ENCODE measurements around the gene DNAJB11. TPM values are rescaled to one million over a fixed set of nuclear protein-coding genes. Genes with fewer than 3 reads are reported as not detected.

DNAJB11 gene
- total and polyA plus RNA-seq, 8 donors: 17.0 to 62.1 (median 31.9) TPM

DNA sequence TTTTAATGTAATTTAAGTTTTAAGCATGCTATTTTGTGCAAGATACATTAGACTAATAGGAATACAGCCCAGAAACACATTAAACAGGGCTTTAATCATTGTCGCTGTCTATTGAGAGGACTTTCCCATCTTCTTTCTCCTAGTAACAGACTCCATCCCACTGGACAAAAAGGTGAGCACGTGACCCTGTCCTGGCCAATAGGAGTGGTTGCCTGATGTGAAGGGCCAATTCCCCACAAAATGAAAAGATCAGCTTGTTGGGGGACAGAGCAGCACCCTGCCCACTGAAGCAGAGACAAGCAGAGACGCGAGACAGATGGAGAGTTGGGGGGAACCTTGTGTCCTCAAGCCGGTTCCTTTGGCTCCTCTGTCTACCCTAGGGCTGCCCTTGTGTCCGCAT lies 47.5 kb upstream of the DNAJB11 start:
- Histone ChIP-seq H3K4me1 (peaks cover 0 to 4% (median 0%) of the 10 kb centered on the region in 4 donors), H3K9me3 (no peaks in the 10 kb centered on the region), H3K27me3 (peaks cover 0 to 14% (median 0%) of the 10 kb centered on the region in 3 donors), H3K27ac (no peak overlapping the region), H3K4me3 (no peak overlapping the region), H3K36me3 (no peaks in the 10 kb centered on the region)
- no peak for TF ChIP-seq EP300 (IDR thresholded peaks at IDR 0.05)
- no peak for TF ChIP-seq POLR2AphosphoS5 (IDR thresholded peaks at IDR 0.05)
- TF ChIP-seq, protein P1, sequence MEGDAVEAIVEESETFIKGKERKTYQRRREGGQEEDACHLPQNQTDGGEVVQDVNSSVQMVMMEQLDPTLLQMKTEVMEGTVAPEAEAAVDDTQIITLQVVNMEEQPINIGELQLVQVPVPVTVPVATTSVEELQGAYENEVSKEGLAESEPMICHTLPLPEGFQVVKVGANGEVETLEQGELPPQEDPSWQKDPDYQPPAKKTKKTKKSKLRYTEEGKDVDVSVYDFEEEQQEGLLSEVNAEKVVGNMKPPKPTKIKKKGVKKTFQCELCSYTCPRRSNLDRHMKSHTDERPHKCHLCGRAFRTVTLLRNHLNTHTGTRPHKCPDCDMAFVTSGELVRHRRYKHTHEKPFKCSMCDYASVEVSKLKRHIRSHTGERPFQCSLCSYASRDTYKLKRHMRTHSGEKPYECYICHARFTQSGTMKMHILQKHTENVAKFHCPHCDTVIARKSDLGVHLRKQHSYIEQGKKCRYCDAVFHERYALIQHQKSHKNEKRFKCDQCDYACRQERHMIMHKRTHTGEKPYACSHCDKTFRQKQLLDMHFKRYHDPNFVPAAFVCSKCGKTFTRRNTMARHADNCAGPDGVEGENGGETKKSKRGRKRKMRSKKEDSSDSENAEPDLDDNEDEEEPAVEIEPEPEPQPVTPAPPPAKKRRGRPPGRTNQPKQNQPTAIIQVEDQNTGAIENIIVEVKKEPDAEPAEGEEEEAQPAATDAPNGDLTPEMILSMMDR (IDR thresholded peaks at IDR 0.05): no peak
- no peak for TF ChIP-seq POLR2A (IDR thresholded peaks at IDR 0.05)
- 86 to 92% (median 91%) methylated on average over 6 of the region's 6 CpGs for WGBS, 5 donors
- intact Hi-C loops (cut with DNase I; ENCODE audit: low total_unique reads): no loop called here
- no peak for DNase-seq

DNA sequence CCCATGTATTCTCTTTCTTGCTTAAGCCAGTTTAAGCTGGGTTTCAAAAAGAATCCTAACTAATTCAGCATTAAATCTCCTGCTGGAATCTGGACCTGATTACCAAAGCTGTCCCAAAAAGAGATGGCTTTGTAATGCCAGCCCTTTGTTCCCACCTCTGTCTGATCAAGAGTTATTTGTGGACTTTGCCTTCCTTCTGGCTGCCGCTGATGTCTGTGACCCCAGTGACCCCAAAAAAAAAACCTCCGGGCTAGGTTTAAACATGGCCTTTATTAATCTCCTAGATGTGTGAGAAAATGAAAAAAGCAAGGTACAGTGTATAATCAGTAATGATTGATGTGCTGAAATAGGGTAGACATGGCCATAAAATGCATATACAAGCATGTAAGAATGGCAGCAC lies 47.1 kb upstream of the DNAJB11 start:
- H3K4me3 ChIP-seq: no peak overlapping the region
- intact Hi-C loops (cut with DNase I; ENCODE audit: low total_unique reads): no loop called here
- H3K4me1 ChIP-seq: peaks cover 0 to 4% (median 0%) of the 10 kb centered on the region in 4 donors
- H3K27me3 ChIP-seq: peaks cover 0 to 14% (median 0%) of the 10 kb centered on the region in 3 donors
- no peaks in the 10 kb centered on the region for H3K36me3 ChIP-seq
- no peaks in the 10 kb centered on the region for H3K9me3 ChIP-seq
- no peak for DNase-seq
- TF ChIP-seq EP300 (IDR thresholded peaks at IDR 0.05): no peak
- TF ChIP-seq, protein P1 (IDR thresholded peaks at IDR 0.05): no peak
- WGBS, 5 donors: 11 to 25% (median 15%) methylated on average over 2 of the region's 2 CpGs
- no peak overlapping the region for H3K27ac ChIP-seq

DNA sequence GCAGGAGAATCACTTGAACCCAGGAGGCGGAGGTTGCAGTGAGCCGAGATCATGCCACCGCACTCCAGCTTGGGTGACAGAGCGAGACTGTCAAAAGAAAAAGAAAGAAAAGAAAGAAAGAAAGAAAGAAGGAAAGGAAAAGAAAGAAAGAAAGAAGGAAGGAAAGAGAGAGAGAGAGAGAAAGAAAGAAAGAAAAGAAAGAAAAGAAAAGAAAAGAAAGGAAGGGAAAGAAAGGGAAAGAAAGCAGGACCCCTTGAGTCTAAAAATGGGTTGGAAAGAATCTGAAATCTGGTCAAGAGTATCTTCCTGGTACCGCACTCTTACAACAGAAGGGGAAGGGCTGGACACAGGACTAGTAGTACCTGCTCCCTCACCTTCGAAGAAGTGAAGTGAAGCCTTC lies 45.9 kb upstream of the DNAJB11 start:
- Histone ChIP-seq H3K36me3 (no peaks in the 10 kb centered on the region), H3K9me3 (no peaks in the 10 kb centered on the region), H3K4me1 (peaks cover 0 to 4% (median 0%) of the 10 kb centered on the region in 4 donors), H3K4me3 (no peak overlapping the region), H3K27me3 (peaks cover 0 to 5% (median 0%) of the 10 kb centered on the region in 3 donors), H3K27ac (no peak overlapping the region)
- DNase-seq: no peak
- WGBS, 5 donors: 73 to 85% (median 75%) methylated on average over 6 of the region's 6 CpGs
- TF ChIP-seq, protein P1 (IDR thresholded peaks at IDR 0.05): no peak
- TF ChIP-seq POLR2AphosphoS5 (IDR thresholded peaks at IDR 0.05): no peak
- no peak for TF ChIP-seq EP300 (IDR thresholded peaks at IDR 0.05)
- TF ChIP-seq POLR2A (IDR thresholded peaks at IDR 0.05): no peak
- intact Hi-C loops (cut with DNase I; ENCODE audit: low total_unique reads): no loop called here

DNA sequence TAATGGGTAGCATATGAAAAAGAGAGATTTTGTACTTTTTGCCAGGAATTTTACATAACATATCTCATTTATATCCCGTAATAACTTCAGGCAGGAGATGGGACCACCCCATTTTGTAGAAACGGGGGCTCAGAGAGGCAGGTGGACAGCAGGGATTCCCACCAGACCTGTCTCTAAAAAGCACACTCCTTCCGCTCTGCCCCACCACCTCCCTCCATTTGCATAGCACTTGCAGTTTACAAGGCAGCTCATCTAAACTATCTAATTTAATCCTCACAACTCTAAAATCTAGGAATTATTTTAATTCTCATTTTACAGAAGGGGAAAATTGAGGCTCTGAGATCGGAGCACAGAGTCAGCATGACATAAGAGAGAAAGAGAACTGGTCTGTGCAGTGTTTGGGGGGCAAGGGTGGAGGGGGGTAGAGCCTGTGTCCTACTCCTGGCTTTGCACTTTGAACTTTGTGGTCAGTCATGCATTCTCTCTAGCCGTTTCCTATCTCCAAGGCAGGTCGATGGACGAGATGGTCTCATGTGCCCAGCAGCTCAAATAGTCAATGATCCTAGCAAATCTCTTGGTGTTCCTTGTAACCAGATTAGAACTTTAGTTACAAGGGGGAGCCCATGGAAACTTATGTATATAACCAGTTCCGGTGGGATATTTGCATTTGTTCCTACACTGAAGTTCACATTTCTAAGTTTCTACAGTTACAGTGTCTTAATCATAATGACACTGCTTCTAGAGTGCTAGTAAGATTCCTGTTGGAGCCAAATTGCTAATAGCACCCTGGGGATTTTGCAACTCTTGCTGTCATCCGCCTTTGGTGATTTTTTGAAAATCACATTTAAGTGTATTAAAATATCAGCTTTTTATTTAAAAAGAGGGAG lies 44.9 kb upstream of the DNAJB11 start:
- Histone ChIP-seq H3K27ac (no peak overlapping the region), H3K4me1 (peaks cover 0 to 4% (median 0%) of the 10 kb centered on the region in 4 donors), H3K36me3 (no peaks in the 10 kb centered on the region), H3K4me3 (no peak overlapping the region), H3K9me3 (no peaks in the 10 kb centered on the region), H3K27me3 (peaks cover 0 to 4% (median 0%) of the 10 kb centered on the region in 3 donors)
- TF ChIP-seq, protein P1 (IDR thresholded peaks at IDR 0.05): no peak
- TF ChIP-seq EP300 (IDR thresholded peaks at IDR 0.05) (no peak), POLR2AphosphoS5 (IDR thresholded peaks at IDR 0.05) (no peak), POLR2A (IDR thresholded peaks at IDR 0.05) (no peak)
- intact Hi-C loops (cut with DNase I; ENCODE audit: low total_unique reads): no loop called here
- 47 to 69% (median 60%) methylated on average over 9 of the region's 9 CpGs for WGBS, 5 donors
- DNase-seq: no peak
